SH-SY5Y (cell line): ENCODE results near the gene SCN7A.

ENCODE experiments used
- GATA2 ChIP-seq: IDR thresholded peaks from 2 replicates; pipeline ENCODE4 v1.6.1; 2011; ENCODE audit warnings: mild to moderate bottlenecking, low read depth, low read length
- GATA3 ChIP-seq: IDR thresholded peaks from 2 replicates; pipeline ENCODE4 v1.6.1; 2011; ENCODE audit warnings: low read depth, mild to moderate bottlenecking, low read length, moderate library complexity

DNA sequence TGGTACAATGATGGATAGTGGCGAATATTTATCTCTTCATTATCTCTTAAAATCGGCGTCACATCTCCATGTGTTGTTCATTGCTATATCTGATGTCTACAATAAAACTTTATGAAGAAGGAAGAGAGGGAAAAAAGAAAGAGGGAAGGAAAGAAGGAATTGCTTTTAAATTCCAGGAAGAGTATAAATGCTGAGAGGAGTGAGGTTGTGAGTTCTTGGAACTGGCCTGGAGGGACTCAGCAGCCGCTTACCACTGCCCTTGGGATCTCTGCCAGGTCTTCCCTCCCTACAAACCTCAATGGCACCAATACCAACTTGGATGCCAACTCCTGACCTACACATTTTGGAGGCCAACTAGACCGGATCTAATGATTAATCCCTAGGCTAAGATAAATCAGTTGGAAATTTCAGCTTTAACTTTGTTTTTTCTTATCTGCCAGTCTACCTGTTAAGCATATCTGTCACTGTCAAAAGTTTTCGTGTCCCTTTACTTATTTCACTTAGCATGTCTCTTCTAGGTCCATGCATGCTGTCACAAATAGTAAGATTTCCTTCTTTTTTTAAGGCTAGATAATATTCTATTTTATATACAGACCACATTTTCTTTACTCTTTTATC is 128.1 kb downstream of the SCN7A start:
- TF ChIP-seq GATA3 (no peak), GATA2 (no peak)
